Spinal cord (tissue), 10 donors: ENCODE measurements around the gene FNBP1. TPM values are rescaled to one million over a fixed set of nuclear protein-coding genes. Genes with fewer than 3 reads are reported as not detected.

ENCODE experiments used
- DNase-seq, 6 donors: peaks; one replicate each; pipeline versions ENCODE4 v3.0.0 to v3.0.0-alpha.2; 2013 to 2015; ENCODE audit warnings: low spot score in 6 of 6, low read depth in 4 of 6
- H3K27ac ChIP-seq: one replicate; pipeline ENCODE4 v1.5.1; 2013; ENCODE audit warnings: low read depth, low read length, control low read depth
- H3K27me3 ChIP-seq: one replicate; pipeline ENCODE4 v1.6.1; 2013; ENCODE audit warnings: low read length; ENCODE audit not compliant: control insufficient read depth, insufficient read depth
- H3K36me3 ChIP-seq: one replicate; pipeline ENCODE4 v1.6.1; 2013; ENCODE audit warnings: low read length; ENCODE audit not compliant: control insufficient read depth, insufficient read depth
- H3K4me1 ChIP-seq: one replicate; pipeline ENCODE4 v1.6.1; 2013; ENCODE audit warnings: low read length; ENCODE audit not compliant: control insufficient read depth, insufficient read depth
- H3K4me3 ChIP-seq: one replicate; pipeline ENCODE4 v1.5.1; 2013; ENCODE audit warnings: low read depth, low read length, control low read depth
- H3K9me3 ChIP-seq: one replicate; pipeline ENCODE4 v1.6.1; 2013; ENCODE audit warnings: low read length; ENCODE audit not compliant: control insufficient read depth, insufficient read depth
- WGBS: methylation state at CpG from one replicate; pipeline ENCODE4 v1.1.5; 2013; ENCODE audit warnings: missing lambda C conversion rate; ENCODE audit not compliant: insufficient coverage; 5-methylcytosine and 5-hydroxymethylcytosine counted together
- polyA plus RNA-seq, 2 donors: library from polyadenylated mRNA; unstranded; fragments of 120-200 nt; gene quantifications; one replicate each; pipeline ENCODE4 v1.2.1, GENCODE V29; 2013; ENCODE audit not compliant: insufficient read length in 2 of 2
- small RNA-seq: library from RNA; depleted of rRNA; stranded (forward); fragments of <200 nt; gene quantifications from one replicate; pipeline ENCODE3, GENCODE V24; 2014; ENCODE audit warnings: low replicate concordance
- total RNA-seq, 2 donors: library from RNA; depleted of rRNA in 1 of 2; stranded (reverse); fragments of 120-200 nt in 1 of 2; fragments of >200 nt in 1 of 2; gene quantifications; one replicate each; pipeline versions ENCODE4 v1.2.3 to v1.2.4, GENCODE V29; 2013 to 2014
- donor health status: healthy.

The FNBP1 gene
- total and polyA plus RNA-seq, 4 donors = 47.8 to 105 (median 79.2) TPM

GRCh38 chr9:129840034-129840433, 203.0 kb downstream of the FNBP1 start:
- peaks cover 8% of the 10 kb centered on the region for H3K36me3 ChIP-seq
- H3K27me3 ChIP-seq = no peaks in the 10 kb centered on the region
- no peak for DNase-seq
- 84% methylated on average over 7 of the region's 8 CpGs for WGBS
- peaks cover 13% of the 10 kb centered on the region for H3K4me1 ChIP-seq
- no peaks in the 10 kb centered on the region for H3K9me3 ChIP-seq
- H3K4me3 ChIP-seq = no peak overlapping the region
- H3K27ac ChIP-seq = no peak overlapping the region

DNA sequence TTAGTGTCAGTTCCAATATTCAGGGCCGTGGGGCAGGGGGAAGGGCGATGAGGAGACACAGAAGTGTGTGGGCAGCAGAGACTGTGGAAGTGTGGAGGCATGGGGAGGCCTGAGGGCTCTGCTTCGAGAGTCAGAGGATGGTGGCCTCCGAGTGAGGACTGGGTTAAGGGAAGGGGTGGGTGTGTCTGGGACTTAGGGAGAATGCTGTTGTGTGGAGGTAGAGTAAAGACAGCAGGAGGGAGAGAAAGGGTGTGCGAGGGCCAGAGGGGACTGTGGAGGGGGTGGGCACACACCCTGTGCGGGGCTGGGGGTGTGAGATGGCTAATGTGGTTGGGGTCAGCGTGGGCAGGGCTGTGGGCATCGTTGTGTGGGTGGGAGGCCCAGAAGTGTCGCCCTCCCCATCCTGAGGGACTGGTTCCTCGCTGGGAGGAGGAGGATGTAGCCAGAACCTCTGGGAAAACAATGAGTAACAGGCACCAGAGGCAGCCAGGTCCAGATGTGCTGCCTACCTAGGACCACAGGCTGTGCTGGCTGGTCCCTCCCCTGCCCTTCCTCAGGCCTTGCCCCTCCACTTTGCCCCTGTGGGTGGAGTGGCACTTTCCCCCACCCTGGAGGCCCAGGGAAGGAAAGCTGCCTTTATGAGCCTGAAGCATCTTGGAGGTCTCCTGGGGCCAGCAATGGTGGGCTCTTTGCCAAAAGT, 203.5 kb downstream of the FNBP1 start:
- no peak overlapping the region for H3K27ac ChIP-seq
- no peak for DNase-seq
- 72% methylated on average over 9 of the region's 10 CpGs for WGBS
- no peaks in the 10 kb centered on the region for H3K9me3 ChIP-seq
- H3K36me3 ChIP-seq = peaks cover 8% of the 10 kb centered on the region
- H3K4me3 ChIP-seq = no peak overlapping the region
- peaks cover 16% of the 10 kb centered on the region for H3K4me1 ChIP-seq
- H3K27me3 ChIP-seq = no peaks in the 10 kb centered on the region

- no peak for DNase-seq
- WGBS = 88% methylated on average over 12 of the region's 12 CpGs
- H3K27me3 ChIP-seq = no peaks in the 10 kb centered on the region
- H3K4me3 ChIP-seq = no peak overlapping the region
- H3K4me1 ChIP-seq = peaks cover 19% of the 10 kb centered on the region
- H3K36me3 ChIP-seq = peaks cover 8% of the 10 kb centered on the region
- no peaks in the 10 kb centered on the region for H3K9me3 ChIP-seq
- no peak overlapping the region for H3K27ac ChIP-seq
Observed at GRCh38 chr9:129838707-129839259, 204.2 kb downstream of the FNBP1 start.

Small RNA genes lying within 50 kb of the gene (small RNA-seq; reads per million reads assigned to genes)
- gene MIR6855 = not detected

Other genes starting within 250 kb of the FNBP1 start
- gene TOR1B, start 240.0 kb downstream of the FNBP1 start, total RNA-seq = 10 to 100 TPM; 26.9 to 30.9 TPM
- gene TOR1B, start 240.0 kb downstream of the FNBP1 start, polyA plus RNA-seq = 10 to 100 TPM; 25.6 to 35.4 TPM
- 10 to 100 TPM; 24.2 to 26.3 TPM for gene TOR1A, start 219.1 kb downstream of the FNBP1 start, total RNA-seq
- 10 to 100 TPM; 42.2 to 46.0 TPM for gene TOR1A, start 219.1 kb downstream of the FNBP1 start, polyA plus RNA-seq
- gene C9orf78, start 207.9 kb downstream of the FNBP1 start, total RNA-seq = 10 to 100 TPM; 41.8 to 60.2 TPM
- 10 to 100 TPM; 78.1 to 78.2 TPM for gene C9orf78, start 207.9 kb downstream of the FNBP1 start, polyA plus RNA-seq
- gene USP20, start 207.7 kb downstream of the FNBP1 start, total RNA-seq = 10 to 100 TPM; 11.4 to 11.6 TPM
- gene USP20, start 207.7 kb downstream of the FNBP1 start, polyA plus RNA-seq = 10 to 100 TPM; 36.5 to 38.9 TPM
- gene GPR107, start 10.7 kb upstream of the FNBP1 start, total RNA-seq = 10 to 100 TPM; 24.8 to 43.1 TPM
- 10 to 100 TPM; 45.4 to 46.6 TPM for gene GPR107, start 10.7 kb upstream of the FNBP1 start, polyA plus RNA-seq
- 10 to 100 TPM; 47.6 to 95.2 TPM for gene NCS1, start 129.2 kb upstream of the FNBP1 start, total RNA-seq
- 100 to 1,000 TPM; 196 to 197 TPM for gene NCS1, start 129.2 kb upstream of the FNBP1 start, polyA plus RNA-seq
- gene HMCN2, start 222.6 kb upstream of the FNBP1 start, total RNA-seq = 1 to 10 TPM in 1 of 2 donors, under 1 TPM in 1; 0.88 to 2.4 TPM
- 1 to 10 TPM; 4.7 to 5.9 TPM for gene HMCN2, start 222.6 kb upstream of the FNBP1 start, polyA plus RNA-seq